ENCODE measurements around the gene GALNTL6.
"Not testable (repeated sequence)": the region's sequence is repeated elsewhere in the genome, so short reads cannot be mapped to it uniquely, and the experiment has no call there.

Gene GALNTL6

GRCh38 chr4:172777729-172778431 lies 964.7 kb downstream of the GALNTL6 start:
- no peak for DNase-seq

- no peak for DNase-seq
These were observed 965.4 kb downstream of the GALNTL6 start for GRCh38 chr4:172778583-172778982.

DNA sequence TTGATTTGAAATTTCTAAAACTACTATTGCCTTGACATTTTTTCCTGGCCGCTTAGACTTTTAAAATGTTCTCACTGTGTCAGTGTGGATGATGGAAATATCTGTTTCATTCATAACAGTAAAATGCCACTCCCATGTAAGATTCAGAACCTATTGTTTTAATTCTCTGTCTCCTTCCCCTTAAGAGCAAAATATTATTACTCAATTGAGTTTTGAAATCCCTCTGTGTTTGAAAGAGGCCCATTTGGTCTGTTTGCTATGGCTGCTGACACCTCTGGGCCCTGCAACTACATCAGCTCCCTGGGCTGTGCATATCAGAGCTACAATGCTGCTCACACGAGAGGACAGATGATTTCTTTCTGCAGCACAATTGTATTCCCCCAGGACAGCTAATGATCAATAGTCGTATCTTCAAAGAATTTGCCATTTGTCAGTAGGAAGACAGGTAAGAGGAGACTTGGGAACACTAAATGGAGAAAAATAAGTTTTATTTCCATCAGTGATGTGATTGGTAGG lies 967.4 kb downstream of the GALNTL6 start:
- DNase-seq, result no peak

- DNase-seq, result no peak
These were observed 972.4 kb downstream of the GALNTL6 start for GRCh38 chr4:172785613-172786012.

GRCh38 chr4:172786039-172786792 lies 973.0 kb downstream of the GALNTL6 start:
- no peak for DNase-seq

GRCh38 chr4:172787111-172787510 lies 973.9 kb downstream of the GALNTL6 start:
- no peak for DNase-seq

- no peak for DNase-seq
These were observed 978.6 kb downstream of the GALNTL6 start for GRCh38 chr4:172791841-172792240.

DNA sequence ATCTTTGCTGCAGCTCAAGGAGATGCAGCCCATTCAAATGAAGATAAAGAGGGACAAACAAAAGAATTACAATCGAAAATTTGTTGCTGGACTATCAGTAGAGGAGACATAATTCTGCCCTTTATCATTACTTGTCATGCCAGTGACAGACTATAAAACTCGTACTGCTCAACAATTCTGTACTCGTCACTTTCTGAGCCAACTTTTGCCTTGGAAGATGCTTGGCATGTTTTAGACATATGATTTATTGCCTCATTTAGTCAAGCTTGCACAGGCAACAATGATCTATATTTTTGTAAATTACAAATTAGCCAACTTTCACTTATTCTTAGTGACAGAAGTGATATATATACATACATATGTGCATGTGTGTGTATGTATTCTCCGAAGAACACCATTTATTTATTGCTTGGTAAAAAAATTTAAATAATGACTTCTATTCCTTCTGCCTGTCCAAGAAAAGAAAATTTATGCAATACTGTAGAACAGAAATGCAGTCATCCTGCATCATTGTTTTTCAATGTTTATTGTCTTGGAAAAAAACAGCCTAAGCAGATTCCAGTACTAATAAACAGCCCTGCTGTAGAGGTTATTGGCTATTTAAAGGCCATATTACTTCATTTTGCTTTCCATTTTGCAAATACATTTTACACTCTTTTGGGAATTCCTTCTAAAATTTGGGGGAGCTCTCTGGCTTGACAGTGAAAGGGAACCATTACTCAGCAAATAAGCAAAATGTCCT lies 980.5 kb downstream of the GALNTL6 start:
- DNase-seq, result no peak

GRCh38 chr4:172794307-172794703 lies 981.1 kb downstream of the GALNTL6 start:
- DNase-seq, result no peak

- DNase-seq, result not testable (repeated sequence)
These were observed 984.1 kb downstream of the GALNTL6 start for GRCh38 chr4:172797281-172797680.

GRCh38 chr4:172802032-172802431 lies 988.8 kb downstream of the GALNTL6 start:
- no peak for DNase-seq

- no peak for DNase-seq
These were observed 993.6 kb downstream of the GALNTL6 start for GRCh38 chr4:172806841-172807240.

DNA sequence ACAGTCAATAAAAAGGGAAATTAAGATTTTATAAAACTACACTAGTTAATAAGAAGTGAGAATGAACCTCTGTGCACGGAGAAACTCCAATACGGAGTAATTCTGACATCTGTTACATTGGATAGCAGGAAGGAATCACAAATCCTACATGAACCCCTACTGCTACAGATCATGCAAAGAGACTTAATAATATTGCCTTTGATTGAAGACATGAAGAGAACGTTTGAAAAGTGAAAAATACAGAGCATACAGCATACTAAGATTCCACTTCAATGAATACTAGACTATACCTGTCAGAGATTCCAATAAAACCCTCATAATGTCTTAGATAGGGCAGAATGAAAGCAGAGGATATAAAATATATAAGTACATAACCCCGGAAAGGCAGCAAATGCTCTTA lies 995.0 kb downstream of the GALNTL6 start:
- DNase-seq, result no peak

DNA sequence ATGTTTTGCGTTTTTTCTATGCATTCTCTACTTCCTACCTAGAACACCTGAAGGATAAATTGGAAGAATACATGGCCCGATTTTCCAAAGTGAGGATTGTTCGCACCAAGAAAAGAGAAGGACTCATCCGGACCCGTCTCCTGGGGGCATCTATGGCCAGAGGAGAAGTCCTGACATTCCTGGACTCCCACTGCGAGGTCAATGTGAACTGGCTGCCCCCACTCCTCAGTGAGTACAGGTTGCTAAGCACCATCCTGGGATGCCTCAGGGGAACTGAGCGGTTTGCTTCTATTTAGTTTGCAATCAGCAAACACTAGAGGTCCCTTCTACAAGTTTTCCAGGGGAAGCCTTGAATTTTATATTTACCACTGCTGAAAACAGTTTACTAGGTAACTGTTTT lies 996.1 kb downstream of the GALNTL6 start:
- DNase-seq, result no peak

- DNase-seq, result no peak
These were observed 1000.2 kb downstream of the GALNTL6 start for GRCh38 chr4:172813359-172813923.

DNA sequence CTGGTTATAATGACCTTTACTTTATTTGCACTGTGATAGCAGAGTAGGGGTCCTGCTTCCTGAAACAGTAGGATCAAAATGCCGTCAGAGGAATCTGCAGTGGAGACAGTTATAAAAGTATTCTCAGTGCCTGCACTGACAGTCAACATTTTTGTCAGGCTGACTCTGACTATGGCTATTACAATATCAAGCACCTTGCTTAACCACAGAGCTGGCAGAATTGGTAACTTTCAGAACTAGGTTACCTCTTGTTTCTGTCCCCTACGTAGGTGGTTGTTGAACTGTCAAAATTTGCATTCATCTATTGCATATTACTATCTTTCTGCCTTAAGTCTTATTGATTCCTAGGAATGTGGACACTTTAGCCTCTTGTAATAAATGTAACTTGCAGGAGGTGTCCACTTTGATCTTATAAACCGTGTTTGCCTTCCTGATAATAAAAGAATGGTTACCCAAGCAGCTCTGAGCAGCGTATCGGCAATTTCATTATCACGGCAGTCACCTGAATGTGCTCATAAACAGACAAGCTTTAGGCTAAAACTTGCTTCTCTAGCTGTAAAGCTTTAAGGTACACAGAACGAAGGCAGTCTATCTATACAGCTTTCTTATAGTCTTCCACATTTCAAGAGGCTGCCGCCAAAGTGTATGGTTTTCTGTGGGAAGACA lies 1002.4 kb downstream of the GALNTL6 start:
- DNase-seq, result no peak

GRCh38 chr4:172818901-172819300 lies 1005.7 kb downstream of the GALNTL6 start:
- DNase-seq, result no peak

GRCh38 chr4:172819353-172819752 lies 1006.1 kb downstream of the GALNTL6 start:
- DNase-seq, result no peak

DNA sequence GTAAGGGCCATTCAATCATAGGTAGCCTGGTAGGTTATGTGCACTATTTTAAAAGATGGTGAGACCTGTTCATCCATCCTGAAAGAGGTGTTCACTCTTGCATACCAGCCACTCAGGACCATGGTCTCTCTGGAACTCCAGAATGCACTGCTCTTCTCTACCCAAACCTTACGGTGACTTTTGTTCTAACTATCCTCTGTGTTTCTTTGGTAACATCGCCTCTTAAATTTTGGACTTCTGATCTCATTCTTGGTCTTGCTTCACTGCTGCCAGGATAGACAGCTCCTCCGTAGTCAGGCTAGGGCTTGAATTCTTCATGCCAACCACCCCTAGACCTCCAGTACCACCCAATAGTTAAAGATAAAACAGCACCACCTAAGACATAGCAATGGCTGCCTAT lies 1009.1 kb downstream of the GALNTL6 start:
- no peak for DNase-seq

DNA sequence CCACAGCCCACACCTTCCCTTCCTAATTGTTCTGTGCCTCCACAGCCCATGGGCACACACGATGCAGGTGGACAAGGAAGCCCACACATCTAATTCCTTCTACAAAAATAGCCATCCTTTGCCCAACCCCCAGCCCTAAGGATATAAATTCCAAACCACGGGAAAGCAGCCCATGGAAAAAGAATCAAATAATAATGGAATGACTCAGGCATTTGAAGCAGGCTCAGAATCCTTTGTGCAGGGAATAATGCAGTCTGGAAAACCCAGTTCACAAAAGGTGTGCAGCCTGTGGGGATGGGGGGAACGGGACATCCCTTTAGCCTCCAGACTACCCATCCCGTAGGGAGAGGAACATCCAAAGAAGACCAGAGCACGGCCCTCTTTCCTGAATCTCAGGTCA lies 1013.1 kb downstream of the GALNTL6 start:
- DNase-seq, result no peak

DNA sequence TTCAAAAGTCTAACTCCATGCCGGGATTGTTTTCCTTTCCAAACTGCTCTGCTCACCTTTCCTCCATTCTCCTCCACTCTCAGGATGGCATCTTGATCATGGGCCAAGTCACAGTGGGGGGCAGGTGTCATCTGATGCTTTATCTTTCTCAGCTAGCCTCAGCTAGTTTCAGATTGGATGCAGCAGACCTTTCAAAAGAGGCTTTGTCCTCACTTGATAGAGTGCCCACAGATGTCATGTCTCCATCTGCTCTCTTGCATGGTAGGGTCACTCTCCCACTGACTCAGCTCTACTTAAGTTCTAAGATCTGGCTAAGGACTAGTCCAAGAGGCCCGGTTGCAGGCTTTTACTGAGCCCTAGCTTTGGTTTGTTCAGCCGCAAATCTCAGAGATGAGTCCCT lies 1013.7 kb downstream of the GALNTL6 start:
- DNase-seq, result no peak

DNA sequence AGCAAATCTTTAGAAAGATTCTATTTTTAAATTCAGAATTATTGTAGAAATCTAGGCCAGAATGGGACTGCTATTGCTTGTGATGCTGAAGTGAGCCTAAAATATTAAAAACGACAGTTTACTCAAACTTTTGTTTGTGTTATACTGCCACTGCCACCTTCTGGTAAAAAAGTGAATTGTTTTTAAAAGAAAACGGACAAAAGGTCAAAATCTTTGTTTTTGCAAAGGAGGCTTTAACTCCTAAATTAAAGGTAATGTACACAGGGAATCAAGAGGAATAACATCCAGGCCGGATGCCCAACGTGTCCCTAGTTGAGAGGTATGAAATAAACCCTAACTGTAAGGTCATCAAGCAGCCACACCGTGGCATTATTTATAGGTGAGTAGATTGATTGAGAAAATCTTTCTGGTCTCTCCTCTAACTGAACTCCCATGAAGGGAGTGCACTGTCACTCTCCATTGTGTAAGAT lies 1017.1 kb downstream of the GALNTL6 start:
- no peak for DNase-seq

DNA sequence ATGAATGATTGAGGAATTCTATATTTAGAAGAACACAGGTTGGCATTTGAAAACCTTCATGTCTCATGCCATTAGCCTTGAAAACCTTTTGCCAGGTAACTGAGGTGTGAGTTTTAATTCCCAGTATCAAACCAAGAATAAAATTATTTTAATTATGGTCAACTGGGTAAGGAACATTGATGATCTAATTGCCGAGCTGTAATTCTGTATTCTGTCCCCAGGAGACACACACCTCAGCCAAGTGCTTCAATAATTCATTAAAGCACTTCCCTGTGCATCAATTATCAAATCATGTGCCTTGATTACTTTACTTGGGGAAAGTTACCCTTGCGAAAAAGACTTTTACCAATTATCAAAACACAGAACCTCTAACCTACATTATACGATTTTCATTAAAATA lies 1023.5 kb downstream of the GALNTL6 start:
- no peak for DNase-seq
